Pulmonary artery endothelial cell (primary cell): ENCODE data around the gene EVL. TPM values are rescaled to one million over a fixed set of nuclear protein-coding genes. Genes with fewer than 3 reads are reported as not detected.
"Not testable (repeated sequence)": the region's sequence is repeated elsewhere in the genome, so short reads cannot be mapped to it uniquely, and the experiment has no call there.

Experiments used
- DNase-seq: peaks from one replicate; pipeline ENCODE4 v3.0.0-alpha.2; 2011; ENCODE audit warnings: low read depth, low spot score
- total RNA-seq: library from RNA; depleted of rRNA; stranded (reverse); fragments of >200 nt; gene quantifications from 2 replicates; pipeline ENCODE4 v1.2.3, GENCODE V29; 2014

EVL gene
- total RNA-seq, 1 donor from 2014 or later: 14.0 TPM

DNA sequence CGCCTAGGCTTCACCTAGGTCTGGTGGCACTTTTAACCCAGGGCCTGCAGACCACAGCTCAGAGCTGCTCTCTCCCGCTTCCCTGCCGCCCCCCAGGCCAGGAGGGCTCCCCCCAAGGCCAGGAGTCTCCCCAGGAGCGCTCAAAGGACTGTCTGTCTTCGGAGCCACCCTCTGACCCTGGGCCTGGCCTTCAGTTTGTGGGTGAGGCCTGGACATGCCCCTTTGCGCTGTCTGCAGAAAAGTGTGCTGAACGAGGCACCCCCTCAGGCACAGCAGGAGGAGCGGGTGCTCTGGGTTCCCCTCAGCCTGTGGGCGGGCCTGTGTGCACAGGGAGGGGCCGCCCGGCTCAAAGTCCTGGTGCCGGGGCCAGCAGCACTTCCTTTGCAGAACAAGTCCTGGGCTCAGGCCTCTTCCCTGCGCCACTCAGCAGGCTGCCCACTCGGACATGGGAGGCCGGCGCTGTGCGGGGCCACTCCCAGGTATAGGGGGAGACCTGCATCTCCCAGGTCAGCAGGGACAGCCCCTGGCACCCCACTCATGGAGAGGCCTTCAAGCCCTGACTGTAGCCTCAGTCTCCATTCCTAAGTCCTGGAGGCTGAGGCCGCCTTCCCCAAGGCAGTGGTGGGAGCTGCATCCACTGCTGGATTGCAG lies 79.9 kb downstream of the EVL start:
- no peak for DNase-seq

DNA sequence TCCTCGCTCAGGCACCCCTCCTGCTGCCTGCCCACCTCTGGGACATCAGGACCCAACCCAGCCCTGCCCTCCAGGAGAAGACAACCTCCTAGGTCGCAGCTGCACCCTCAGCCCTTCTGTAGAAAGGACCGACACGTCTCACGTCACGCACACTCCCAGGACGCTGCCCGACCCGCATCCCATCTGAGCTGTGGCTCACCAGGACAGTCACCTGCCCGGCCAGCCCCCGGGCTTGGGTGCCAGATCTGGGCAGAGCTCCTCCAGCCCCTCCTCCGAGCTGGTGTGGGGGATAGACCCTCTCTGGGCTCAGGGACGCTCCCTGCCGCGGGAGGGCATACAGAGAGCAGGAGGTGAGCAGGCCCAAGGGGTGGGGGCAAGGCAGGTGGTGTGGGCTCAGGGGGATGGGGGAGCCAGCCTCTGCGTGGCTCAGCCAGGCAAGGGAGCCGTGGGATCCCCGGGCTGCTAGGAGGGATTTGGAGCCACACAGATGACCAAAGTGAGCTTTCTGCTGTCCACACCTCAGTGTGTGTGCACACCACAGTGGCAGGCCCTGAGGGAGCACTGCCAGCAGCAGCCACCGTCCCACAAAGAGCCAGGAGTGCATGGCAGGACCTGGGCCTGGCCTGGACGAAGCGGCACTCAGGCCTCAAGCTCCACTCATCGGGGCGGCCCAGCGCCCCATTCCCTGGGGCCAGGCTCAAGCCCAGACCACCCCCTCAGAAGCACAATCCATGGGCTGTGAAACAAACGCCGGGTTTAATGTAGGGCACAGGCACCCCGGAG lies 80.7 kb downstream of the EVL start:
- DNase-seq: no peak

DNA sequence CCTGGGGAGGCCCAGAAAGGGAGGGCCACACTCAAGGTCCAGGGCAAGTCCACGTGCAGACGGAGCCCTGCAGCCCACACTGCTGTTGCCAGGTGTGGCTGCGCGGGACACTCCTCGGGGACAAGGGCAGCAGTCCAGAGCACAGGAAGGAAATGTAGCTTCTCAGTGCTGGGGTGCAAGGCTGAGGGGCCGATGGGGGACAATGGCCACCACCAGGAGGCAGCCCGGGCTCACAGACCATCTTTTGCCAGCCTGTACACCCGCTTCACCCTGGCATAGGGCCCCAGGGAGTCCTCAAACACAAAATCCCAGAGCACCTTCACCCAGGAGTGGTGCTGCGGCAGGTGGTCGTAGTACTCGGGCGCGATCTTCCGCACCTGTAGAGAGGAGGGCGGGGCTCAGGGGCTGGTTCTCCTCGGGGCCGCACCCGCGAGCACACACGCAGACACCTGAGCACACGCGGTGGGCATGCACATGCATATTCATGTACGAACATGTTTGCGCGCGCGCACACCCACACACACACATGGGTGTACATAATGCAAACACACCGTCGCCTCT lies 81.4 kb downstream of the EVL start:
- no peak for DNase-seq

GRCh38 chr14:100147181-100147631 lies 82.0 kb downstream of the EVL start:
- DNase-seq: no peak

- no peak for DNase-seq
These were observed 82.7 kb downstream of the EVL start for GRCh38 chr14:100147691-100148464.

GRCh38 chr14:100148837-100149731 lies 83.9 kb downstream of the EVL start:
- no peak for DNase-seq

GRCh38 chr14:100149851-100150611 lies 84.8 kb downstream of the EVL start:
- no peak for DNase-seq

- no peak for DNase-seq
These were observed 85.8 kb downstream of the EVL start for GRCh38 chr14:100150932-100151587.

- DNase-seq: no peak
These were observed 86.9 kb downstream of the EVL start for GRCh38 chr14:100152091-100152490.

DNA sequence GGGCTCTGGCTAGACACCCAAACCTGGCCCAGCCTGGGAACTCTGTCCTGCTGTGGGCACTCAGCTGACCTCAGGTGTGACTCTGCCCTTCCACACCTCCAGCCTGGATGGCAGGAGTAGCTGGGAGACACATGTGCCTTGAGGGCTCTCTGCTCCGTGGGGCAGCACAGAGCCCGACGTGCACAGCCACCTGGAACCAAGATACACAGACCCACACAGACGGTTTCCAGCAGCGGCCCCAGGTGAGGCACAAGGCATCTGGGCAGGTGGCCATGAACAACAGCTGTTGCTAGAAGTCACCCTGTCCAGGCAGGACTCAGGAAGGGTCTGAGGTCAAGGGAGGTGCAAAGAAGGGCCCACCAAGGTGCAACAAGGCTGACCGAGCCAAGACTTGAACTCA lies 88.3 kb downstream of the EVL start:
- no peak for DNase-seq

GRCh38 chr14:100155049-100155621 lies 89.9 kb downstream of the EVL start:
- DNase-seq: no peak

- DNase-seq: no peak
These were observed 90.8 kb downstream of the EVL start for GRCh38 chr14:100155756-100156616.

- DNase-seq: no peak
These were observed 91.6 kb downstream of the EVL start for GRCh38 chr14:100156776-100157175.

GRCh38 chr14:100157548-100158232 lies 92.5 kb downstream of the EVL start:
- DNase-seq: not testable (repeated sequence)

DNA sequence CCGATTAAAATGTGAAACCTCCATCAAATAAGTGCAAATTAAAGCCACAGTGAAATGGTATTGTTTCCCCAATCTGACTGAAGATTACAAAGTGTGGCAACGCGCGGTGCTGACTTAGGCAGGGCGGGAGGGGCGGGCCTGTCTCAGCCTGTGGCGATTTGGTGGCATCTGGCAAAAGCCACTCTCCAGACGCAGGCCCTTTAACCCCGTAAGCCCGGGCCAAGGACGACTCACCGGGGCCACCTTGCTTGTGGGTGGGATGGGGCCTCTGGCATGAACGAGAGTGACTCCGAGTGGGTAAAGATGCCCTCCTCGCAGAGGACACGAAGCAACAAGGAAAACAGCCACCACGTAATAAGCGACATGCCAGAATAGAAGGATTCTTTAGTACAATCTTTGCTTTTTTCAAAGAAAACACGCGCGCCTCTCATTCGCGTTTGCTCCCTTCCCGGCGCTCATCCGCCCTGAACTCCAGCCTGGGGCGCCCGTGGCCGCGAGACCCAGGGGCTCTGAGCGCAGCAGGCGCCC lies 93.4 kb downstream of the EVL start:
- no peak for DNase-seq

DNA sequence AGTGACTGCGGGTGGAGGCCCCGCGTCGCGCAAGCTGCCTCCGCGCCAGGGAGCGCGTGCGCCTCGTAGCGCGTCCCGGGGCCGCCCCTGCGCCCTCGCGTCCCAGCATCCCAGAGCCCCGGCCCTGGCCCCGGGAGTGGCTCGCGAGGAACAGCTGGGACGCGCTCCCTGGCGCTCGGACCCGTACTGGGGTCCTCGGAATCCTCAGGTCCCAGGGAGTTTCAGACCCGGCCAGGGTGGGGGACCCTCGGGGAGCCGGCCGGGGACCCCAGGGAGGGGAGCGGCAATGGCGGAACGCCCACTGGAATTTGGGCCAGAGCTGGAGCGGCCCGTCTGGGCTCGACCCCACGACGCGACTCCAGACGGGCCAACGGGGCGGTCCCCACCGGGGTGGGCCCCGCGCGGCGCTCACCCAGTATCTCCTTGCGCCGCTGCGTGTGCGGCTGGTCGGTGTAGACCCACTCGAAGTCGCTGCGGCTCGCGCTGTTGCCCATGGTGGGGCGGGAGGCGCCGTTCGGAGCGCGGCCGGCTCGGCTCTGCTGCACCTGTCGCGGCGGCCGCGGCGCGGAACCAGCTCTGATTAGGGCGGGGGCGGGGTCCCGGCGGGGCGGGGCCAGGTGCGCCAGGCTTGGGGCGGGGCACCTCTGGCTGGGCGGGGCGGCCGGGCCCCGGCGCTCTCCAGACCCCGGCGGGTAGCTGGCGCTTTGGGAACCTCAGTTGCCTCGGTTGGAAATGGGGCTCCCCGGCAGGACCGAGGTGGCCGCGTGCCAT lies 94.1 kb downstream of the EVL start, which contains the start of gene DEGS2:
TSS of gene DEGS2 (minus strand) at position 552 of the 771 bp plus-strand sequence. CDS start at position 494, 58 bp downstream.
- no peak for DNase-seq
